Body of pancreas (tissue), 4 donors: ENCODE data around the gene CACTIN. TPM values are rescaled to one million over a fixed set of nuclear protein-coding genes. Genes with fewer than 3 reads are reported as not detected.

ENCODE experiments used
- ATAC-seq: fragments of 150-250 bp; one replicate; pipeline ENCODE4 v1.9.1; 2016
- DNase-seq, 4 donors: peaks; one replicate each; pipeline ENCODE4 v3.0.0-alpha.2; 2019
- H3K27ac ChIP-seq, 4 donors: fragments of 200-600 bp; sonication (generic); 1 replicate in 3 of 4; 2 replicates in 1 of 4; pipeline versions ENCODE4 v1.5.1 to v1.6.1; 2016 to 2019; ENCODE audit warnings: mild to moderate bottlenecking in 1 of 4, mixed read lengths in 1 of 4, moderate library complexity in 1 of 4
- H3K27me3 ChIP-seq, 2 donors: fragments of 200-600 bp; sonication (generic); one replicate each; pipeline ENCODE4 v1.6.0; 2016; ENCODE audit warnings: mild to moderate bottlenecking in 1 of 2
- H3K36me3 ChIP-seq, 2 donors: fragments of 200-600 bp; sonication (generic); replicated peaks in 1 of 2; 2 replicates each; pipeline ENCODE4 v1.5.1; 2016; ENCODE audit warnings: low read depth in 2 of 2; ENCODE audit not compliant: insufficient read depth in 1 of 2
- H3K4me1 ChIP-seq: fragments of 200-600 bp; sonication (generic); one replicate; pipeline ENCODE4 v1.6.0; 2016
- H3K4me3 ChIP-seq, 2 donors: fragments of 200-600 bp; sonication (generic); 1 replicate in 1 of 2; 2 replicates in 1 of 2; pipeline ENCODE4 v1.5.1; 2016 to 2019
- H3K9me3 ChIP-seq, 3 donors: fragments of 200-600 bp; sonication (generic); 1 replicate in 2 of 3; 2 replicates in 1 of 3; pipeline ENCODE4 v1.5.1; 2016
- CTCF ChIP-seq, 7 experiments: fragments of 450-650 bp in 4 of 7; fragments of 200-600 bp in 3 of 7; sonication (generic) in 3 of 7; IDR thresholded peaks; one replicate each; pipeline ENCODE4 v1.5.1; 2016 to 2019; ENCODE audit warnings: antibody characterized with exemption in 7 of 7
- POLR2A ChIP-seq, 3 donors: fragments of 450-650 bp; IDR thresholded peaks; one replicate each; pipeline ENCODE4 v1.6.1; 2016; ENCODE audit warnings: antibody characterized with exemption in 3 of 3, mild to moderate bottlenecking in 2 of 3
- WGBS, 2 donors: methylation state at CpG; one replicate each; pipeline ENCODE4 v1.1.5; 2017; 5-methylcytosine and 5-hydroxymethylcytosine counted together
- intact Hi-C: fragments of 100-400 bp; cut with DNase I; formaldehyde crosslinking; loops from one replicate; pipeline ENCODE4 v1.15.1; 2023
- total RNA-seq, 2 donors: library from RNA; depleted of rRNA; stranded (reverse); fragments of >200 nt; gene quantifications; one replicate each; pipeline ENCODE4 v1.1.0, GENCODE V29; 2016

Gene CACTIN
- total RNA-seq, 2 donors from 2014 or later = 16.3 to 23.4 TPM

- Histone ChIP-seq H3K4me1 (peaks cover 6% of the 10 kb centered on the region), H3K9me3 (no peaks in the 10 kb centered on the region), H3K27me3 (no peaks in the 10 kb centered on the region), H3K4me3 (no peak overlapping the region), H3K27ac (no peak overlapping the region), H3K36me3 (peaks cover 0 to 3% of the 10 kb centered on the region in 2 donors)
- intact Hi-C loops = loop anchor here (5.0 kb wide), 2 partner anchors 41 to 156 kb away; partner anchors contain the start of gene TJP3
- ATAC-seq = peak; percentile 73
- 28 to 64% methylated on average over 7 to 40 of the region's 40 CpGs for WGBS, 2 donors
- DNase-seq = peak; percentile 48 to 74 (median 66)
- TF ChIP-seq POLR2A (IDR thresholded peaks at IDR 0.05) (no peak), CTCF (IDR thresholded peaks at IDR 0.05) (peak; percentile 82 to 96 (median 94))
Observed at GRCh38 chr19:3665681-3666544, 39.3 kb upstream of the CACTIN start.

GRCh38 chr19:3664879-3665642, 38.5 kb upstream of the CACTIN start:
- intact Hi-C loops = loop anchor here (5.0 kb wide), 2 partner anchors 42 to 157 kb away; partner anchors contain the start of gene TJP3
- H3K36me3 ChIP-seq = peaks cover 0 to 5% of the 10 kb centered on the region in 2 donors
- no peak overlapping the region for H3K4me3 ChIP-seq
- no peak overlapping the region for H3K27ac ChIP-seq
- TF ChIP-seq POLR2A (IDR thresholded peaks at IDR 0.05) (no peak), CTCF (IDR thresholded peaks at IDR 0.05) (no peak)
- no peaks in the 10 kb centered on the region for H3K9me3 ChIP-seq
- H3K4me1 ChIP-seq = peaks cover 6% of the 10 kb centered on the region
- no peaks in the 10 kb centered on the region for H3K27me3 ChIP-seq
- ATAC-seq (no peak), DNase-seq (no peak)
- WGBS, 2 donors = 78 to 80% methylated on average over 14 to 19 of the region's 19 CpGs

GRCh38 chr19:3663838-3664237, 37.2 kb upstream of the CACTIN start:
- 93 to 96% methylated on average over 12 to 18 of the region's 18 CpGs for WGBS, 2 donors
- Histone ChIP-seq H3K27ac (no peak overlapping the region), H3K36me3 (peaks cover 0 to 5% of the 10 kb centered on the region in 2 donors)

More at GRCh38 chr19:3663838-3664237, 37.2 kb upstream of the CACTIN start:
- no peak for TF ChIP-seq CTCF (IDR thresholded peaks at IDR 0.05)
- TF ChIP-seq POLR2A (IDR thresholded peaks at IDR 0.05) = no peak
- H3K4me1 ChIP-seq = peaks cover 6% of the 10 kb centered on the region
- no peak overlapping the region for H3K4me3 ChIP-seq
- no peaks in the 10 kb centered on the region for H3K27me3 ChIP-seq
- intact Hi-C loops = no loop called here
- H3K9me3 ChIP-seq = no peaks in the 10 kb centered on the region
- DNase-seq (no peak), ATAC-seq (no peak)
